ENCODE data around the gene PLCB1. TPM values are rescaled to one million over a fixed set of nuclear protein-coding genes. Genes with fewer than 3 reads are reported as not detected.

Gene PLCB1
- total RNA-seq, 1 donor from 2014 or later, result 10.7 TPM

GRCh38 chr20:8875586-8875985 is 743.5 kb downstream of the PLCB1 start:
- TF ChIP-seq CTCF (IDR thresholded peaks at IDR 0.05; ENCODE audit: insufficient read depth, low read depth, low read length) (no peak), EZH2 (IDR thresholded peaks at IDR 0.05; ENCODE audit: insufficient read depth, low read length) (no peak)
- no peaks in the 10 kb centered on the region for H3K4me1 Mint-ChIP-seq (ENCODE audit: low read depth, unreplicated experiment)
- no peaks in the 10 kb centered on the region for H3K36me3 ChIP-seq (ENCODE audit: insufficient read depth, low read length)
- no peaks in the 10 kb centered on the region for H3K36me3 Mint-ChIP-seq (ENCODE audit: low read depth, unreplicated experiment)
- no peaks in the 10 kb centered on the region for H3K4me1 ChIP-seq (ENCODE audit: insufficient read depth, low read length)
- no peaks in the 10 kb centered on the region for H3K9me3 Mint-ChIP-seq (ENCODE audit: unreplicated experiment)
- no peak overlapping the region for H3K4me3 Mint-ChIP-seq (ENCODE audit: unreplicated experiment)
- no peaks in the 10 kb centered on the region for H3K79me2 ChIP-seq (ENCODE audit: insufficient read depth, low read length)
- FAIRE-seq, result no peak
- no peak overlapping the region for H3K27ac Mint-ChIP-seq (ENCODE audit: unreplicated experiment)
- H3K27ac ChIP-seq (ENCODE audit: low read depth, low read length), result no peak overlapping the region
- no peaks in the 10 kb centered on the region for H3K27me3 ChIP-seq (ENCODE audit: insufficient read depth, low read length)
- H2AFZ ChIP-seq (ENCODE audit: low read depth, low read length), result no peak overlapping the region
- H3K9me3 ChIP-seq (ENCODE audit: insufficient read depth, low read depth, low read length), result no peaks in the 10 kb centered on the region
- H3K9ac ChIP-seq (ENCODE audit: low read length), result no peak overlapping the region
- no peak overlapping the region for H3K4me3 ChIP-seq (ENCODE audit: insufficient read depth, low read depth, low read length)
- no peak overlapping the region for H3K4me2 ChIP-seq (ENCODE audit: low read length)
- H3K27me3 Mint-ChIP-seq (ENCODE audit: low read depth, unreplicated experiment), result peaks cover 5% of the 10 kb centered on the region
- no peak for DNase-seq (ENCODE audit: low read depth)
- no peaks in the 10 kb centered on the region for H4K20me1 ChIP-seq (ENCODE audit: insufficient read depth, low read length)

DNA sequence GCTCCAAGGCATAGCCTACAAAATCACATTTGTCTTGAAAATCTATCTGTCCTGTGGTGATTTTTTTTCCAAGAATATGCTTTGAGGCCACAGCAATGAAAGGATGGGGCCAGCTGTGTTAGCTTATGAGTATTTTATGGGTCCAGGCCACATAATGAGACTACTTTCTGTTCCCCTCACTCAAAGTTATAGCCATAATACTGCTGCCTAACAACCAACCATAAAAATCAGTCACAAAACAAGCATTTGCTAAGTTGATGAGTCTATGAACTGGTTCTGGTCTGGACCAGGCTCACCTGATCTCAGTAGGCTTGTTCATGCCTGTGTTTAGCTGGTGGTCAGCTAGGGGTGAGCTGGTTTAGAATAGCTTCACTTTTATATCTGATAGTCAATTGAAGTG is 744.3 kb downstream of the PLCB1 start:
- Mint-ChIP-seq H3K9me3 (ENCODE audit: unreplicated experiment) (no peaks in the 10 kb centered on the region), H3K36me3 (ENCODE audit: low read depth, unreplicated experiment) (no peaks in the 10 kb centered on the region), H3K27me3 (ENCODE audit: low read depth, unreplicated experiment) (peaks cover 5% of the 10 kb centered on the region), H3K4me1 (ENCODE audit: low read depth, unreplicated experiment) (no peaks in the 10 kb centered on the region), H3K4me3 (ENCODE audit: unreplicated experiment) (no peak overlapping the region), H3K27ac (ENCODE audit: unreplicated experiment) (no peak overlapping the region)
- H3K27me3 ChIP-seq (ENCODE audit: insufficient read depth, low read length), result no peaks in the 10 kb centered on the region
- H2AFZ ChIP-seq (ENCODE audit: low read depth, low read length), result no peak overlapping the region
- DNase-seq (ENCODE audit: low read depth), result no peak
- H4K20me1 ChIP-seq (ENCODE audit: insufficient read depth, low read length), result no peaks in the 10 kb centered on the region
- H3K79me2 ChIP-seq (ENCODE audit: insufficient read depth, low read length), result no peaks in the 10 kb centered on the region
- no peaks in the 10 kb centered on the region for H3K36me3 ChIP-seq (ENCODE audit: insufficient read depth, low read length)
- no peak for TF ChIP-seq EZH2 (IDR thresholded peaks at IDR 0.05; ENCODE audit: insufficient read depth, low read length)
- TF ChIP-seq CTCF (IDR thresholded peaks at IDR 0.05; ENCODE audit: insufficient read depth, low read depth, low read length), result no peak
- no peaks in the 10 kb centered on the region for H3K9me3 ChIP-seq (ENCODE audit: insufficient read depth, low read depth, low read length)
- no peak overlapping the region for H3K27ac ChIP-seq (ENCODE audit: low read depth, low read length)
- H3K9ac ChIP-seq (ENCODE audit: low read length), result no peak overlapping the region
- H3K4me3 ChIP-seq (ENCODE audit: insufficient read depth, low read depth, low read length), result no peak overlapping the region
- H3K4me1 ChIP-seq (ENCODE audit: insufficient read depth, low read length), result no peaks in the 10 kb centered on the region
- no peak for FAIRE-seq
- no peak overlapping the region for H3K4me2 ChIP-seq (ENCODE audit: low read length)

DNA sequence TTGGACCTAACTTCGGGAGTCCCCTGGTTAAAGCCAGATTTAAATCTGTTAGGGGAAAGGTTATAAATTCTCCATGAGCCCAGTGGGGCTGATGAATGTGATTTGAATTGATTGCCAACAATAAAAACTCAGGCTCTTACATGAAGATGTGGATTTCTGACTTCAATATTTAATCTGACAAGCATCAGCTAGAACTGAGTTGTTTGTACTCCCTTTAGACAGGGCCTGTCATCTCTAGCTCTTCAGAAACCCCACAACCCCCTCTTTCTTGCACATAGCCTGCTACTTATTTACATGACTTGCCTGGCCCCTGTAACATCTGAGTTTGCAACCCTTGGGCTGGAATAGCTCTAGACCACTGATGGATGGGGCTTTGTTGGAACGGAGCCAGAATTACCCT is 745.2 kb downstream of the PLCB1 start:
- H3K9ac ChIP-seq (ENCODE audit: low read length), result no peak overlapping the region
- Mint-ChIP-seq H3K27me3 (ENCODE audit: low read depth, unreplicated experiment) (peaks cover 5% of the 10 kb centered on the region), H3K4me3 (ENCODE audit: unreplicated experiment) (no peak overlapping the region), H3K36me3 (ENCODE audit: low read depth, unreplicated experiment) (no peaks in the 10 kb centered on the region), H3K4me1 (ENCODE audit: low read depth, unreplicated experiment) (no peaks in the 10 kb centered on the region), H3K27ac (ENCODE audit: unreplicated experiment) (no peak overlapping the region), H3K9me3 (ENCODE audit: unreplicated experiment) (peaks cover 3% of the 10 kb centered on the region)
- H3K9me3 ChIP-seq (ENCODE audit: insufficient read depth, low read depth, low read length), result no peaks in the 10 kb centered on the region
- H4K20me1 ChIP-seq (ENCODE audit: insufficient read depth, low read length), result no peaks in the 10 kb centered on the region
- no peak overlapping the region for H3K27ac ChIP-seq (ENCODE audit: low read depth, low read length)
- TF ChIP-seq CTCF (IDR thresholded peaks at IDR 0.05; ENCODE audit: insufficient read depth, low read depth, low read length) (no peak), EZH2 (IDR thresholded peaks at IDR 0.05; ENCODE audit: insufficient read depth, low read length) (no peak)
- H3K4me3 ChIP-seq (ENCODE audit: insufficient read depth, low read depth, low read length), result no peak overlapping the region
- DNase-seq (ENCODE audit: low read depth), result no peak
- H3K79me2 ChIP-seq (ENCODE audit: insufficient read depth, low read length), result no peaks in the 10 kb centered on the region
- H2AFZ ChIP-seq (ENCODE audit: low read depth, low read length), result no peak overlapping the region
- no peak for FAIRE-seq
- no peaks in the 10 kb centered on the region for H3K27me3 ChIP-seq (ENCODE audit: insufficient read depth, low read length)
- no peak overlapping the region for H3K4me2 ChIP-seq (ENCODE audit: low read length)
- no peaks in the 10 kb centered on the region for H3K36me3 ChIP-seq (ENCODE audit: insufficient read depth, low read length)
- H3K4me1 ChIP-seq (ENCODE audit: insufficient read depth, low read length), result no peaks in the 10 kb centered on the region

Measured in astrocyte (in vitro differentiated cells and primary cell).